Dedifferentiated amniotic fluid mesenchymal stem cell (primary cell): ENCODE measurements around the gene NAALAD2.

Experiments used
- DNase-seq: peaks from one replicate; pipeline ENCODE4 v3.0.0-alpha.2; 2016; ENCODE audit errors: extremely low spot score

The NAALAD2 gene

GRCh38 chr11:90241414-90241813 is 107.0 kb downstream of the NAALAD2 start:
- no peak for DNase-seq
